Endothelial cell of umbilical vein (primary cell): ENCODE measurements around the gene SHKBP1. TPM values are rescaled to one million over a fixed set of nuclear protein-coding genes. Genes with fewer than 3 reads are reported as not detected.

Source experiments
- BruUV-seq: library from RNA; stranded (reverse); fragments of 400-500 nt; replicated peaks from 2 replicates; lab custom pipeline; 2021; lab: Mats Ljungman, UMichigan
- CTCF ChIA-PET: fragments of 300-600, 350-600 bp; sonication (Branson Sonifier 250); formaldehyde crosslinking; loops from one replicate; lab custom pipeline; 2021; ENCODE audit warnings: antibody characterized with exemption, inconsistent platforms; lab: Charles Lee
- POLR2A ChIA-PET: fragments of 300-600, 350-600 bp; sonication (Branson Sonifier 250); formaldehyde crosslinking; loops from one replicate; lab custom pipeline; 2021; ENCODE audit warnings: antibody characterized with exemption, inconsistent platforms; lab: Charles Lee
- DNase-seq: peaks from one replicate; pipeline ENCODE4 v3.0.0-alpha.2; 2011; ENCODE audit warnings: low read depth, low spot score
- FAIRE-seq: peaks from 2 replicates; lab custom pipeline; 2011; peaks lifted over from hg19 to GRCh38; lab: Jason Lieb, UNC
- H2AFZ ChIP-seq: 2 replicates; pipeline ENCODE4 v1.6.0; 2012; ENCODE audit warnings: low read depth, low read length, control low read depth, inconsistent platforms
- H3K27ac ChIP-seq: 2 replicates; pipeline ENCODE4 v1.5.1; 2011; ENCODE audit warnings: low read depth, mild to moderate bottlenecking, control low read depth, low read length, moderate library complexity; ENCODE audit not compliant: insufficient read depth
- H3K27me3 ChIP-seq, 2 experiments: 2 replicates each; pipeline versions ENCODE4 v1.6.0 to v1.6.1; 2011; ENCODE audit warnings: low read length in 2 of 2, mixed read lengths in 1 of 2; ENCODE audit not compliant: control insufficient read depth in 2 of 2, insufficient read depth in 2 of 2
- H3K36me3 ChIP-seq, 2 experiments: 2 replicates in 1 of 2; 3 replicates in 1 of 2; pipeline ENCODE4 v1.5.1; 2011; ENCODE audit warnings: low read length in 2 of 2, mild to moderate bottlenecking in 1 of 2, moderate library complexity in 1 of 2; ENCODE audit not compliant: control insufficient read depth in 2 of 2, insufficient read depth in 2 of 2; ENCODE audit errors: extremely low read depth in 1 of 2
- H3K4me1 ChIP-seq: 3 replicates; pipeline ENCODE4 v1.5.1; 2011; ENCODE audit warnings: mild to moderate bottlenecking, low read length; ENCODE audit not compliant: control insufficient read depth, insufficient read depth; ENCODE audit errors: extremely low read depth
- H3K4me2 ChIP-seq: 2 replicates; pipeline ENCODE4 v1.6.1; 2011; ENCODE audit warnings: low read length, control low read depth, mixed read lengths; ENCODE audit not compliant: insufficient read depth
- H3K4me3 ChIP-seq, 3 experiments: fragments of 200-600 bp in 1 of 3; sonication (generic), shearing (Covaris generic) in 1 of 3; replicated peaks in 1 of 3; 2 replicates each; pipeline ENCODE4 v1.5.1; 2011 to 2016; ENCODE audit warnings: control low read depth in 3 of 3, low read length in 3 of 3, mild to moderate bottlenecking in 2 of 3, inconsistent platforms in 1 of 3, low read depth in 1 of 3, moderate library complexity in 1 of 3; ENCODE audit not compliant: insufficient read depth in 1 of 3
- H3K79me2 ChIP-seq: 2 replicates; pipeline ENCODE4 v1.6.0; 2012; ENCODE audit warnings: low read length, inconsistent platforms; ENCODE audit not compliant: control insufficient read depth, insufficient read depth
- H3K9ac ChIP-seq: replicated peaks from 2 replicates; pipeline ENCODE3; 2011; ENCODE audit warnings: low read length, control low read depth; ENCODE audit not compliant: insufficient read depth; ENCODE audit errors: extremely low read depth
- H3K9me1 ChIP-seq: replicated peaks from 3 replicates; pipeline ENCODE4 v1.6.0; 2011; ENCODE audit warnings: mild to moderate bottlenecking, low read length; ENCODE audit not compliant: control insufficient read depth, insufficient read depth; ENCODE audit errors: extremely low read depth
- H3K9me3 ChIP-seq: replicated peaks from 2 replicates; pipeline ENCODE4 v1.5.1; 2012; ENCODE audit warnings: low read length, inconsistent platforms; ENCODE audit not compliant: control insufficient read depth, insufficient read depth
- H4K20me1 ChIP-seq: replicated peaks from 2 replicates; pipeline ENCODE3; 2011; ENCODE audit warnings: mild to moderate bottlenecking, low read length; ENCODE audit not compliant: control insufficient read depth, insufficient read depth; ENCODE audit errors: extremely low read depth
- EZH2 ChIP-seq: IDR thresholded peaks from 2 replicates; pipeline ENCODE4 v1.6.1; 2012; ENCODE audit warnings: borderline replicate concordance, low read depth, mild to moderate bottlenecking, moderate library complexity, low read length, inconsistent platforms; ENCODE audit not compliant: severe bottlenecking
- FOS ChIP-seq: IDR thresholded peaks from 2 replicates; pipeline ENCODE4 v1.6.1; 2011; ENCODE audit warnings: mild to moderate bottlenecking, low read length, moderate library complexity, borderline replicate concordance; ENCODE audit not compliant: insufficient read depth
- MYC ChIP-seq: IDR thresholded peaks from one replicate; pipeline ENCODE4 v1.6.1; 2011; ENCODE audit warnings: mild to moderate bottlenecking, low read depth, low read length
- dilution Hi-C: fragments of 300-500 bp; cut with MboI; formaldehyde crosslinking; loops from one replicate; pipeline ENCODE4 v1.15.0; 2019; ENCODE audit warnings: low sequenced_read_pairs; ENCODE audit not compliant: extremely low pct_ligation_motif_present
- intact Hi-C: fragments of 100-400 bp; cut with micrococcal nuclease; formaldehyde crosslinking; loops from one replicate; pipeline ENCODE4 v1.10.0; 2022
- polyA plus RNA-seq, 4 experiments: library from polyadenylated mRNA; depleted of rRNA in 3 of 4; stranded (reverse) in 3 of 4; unstranded in 1 of 4; fragments of >200 nt; gene quantifications; 2 replicates each; pipeline versions ENCODE4 v1.2.1 to v1.2.3, GENCODE V29; 2011 to 2012; ENCODE audit warnings: missing spikeins in 1 of 4
- total RNA-seq: library from RNA; stranded (reverse); gene quantifications from 2 replicates; pipeline ENCODE4 v1.2.3, GENCODE V29; 2021
- TF ChIP-seq, protein P1 (sequence below), 2 donors: IDR thresholded peaks; 1 replicate in 1 of 2; 2 replicates in 1 of 2; pipeline ENCODE4 v1.5.1; 2011; ENCODE audit warnings: low read length in 2 of 2, mild to moderate bottlenecking in 2 of 2, moderate library complexity in 2 of 2, control low read depth in 1 of 2, inconsistent platforms in 1 of 2, low read depth in 1 of 2; ENCODE audit not compliant: insufficient read depth in 1 of 2; ENCODE audit errors: extremely low read depth in 1 of 2

The SHKBP1 gene
- total and polyA plus RNA-seq, 2 donors (not counting 3 experiments of a cell fraction or from before 2014, with no cell fraction given): 106 to 113 TPM

DNA sequence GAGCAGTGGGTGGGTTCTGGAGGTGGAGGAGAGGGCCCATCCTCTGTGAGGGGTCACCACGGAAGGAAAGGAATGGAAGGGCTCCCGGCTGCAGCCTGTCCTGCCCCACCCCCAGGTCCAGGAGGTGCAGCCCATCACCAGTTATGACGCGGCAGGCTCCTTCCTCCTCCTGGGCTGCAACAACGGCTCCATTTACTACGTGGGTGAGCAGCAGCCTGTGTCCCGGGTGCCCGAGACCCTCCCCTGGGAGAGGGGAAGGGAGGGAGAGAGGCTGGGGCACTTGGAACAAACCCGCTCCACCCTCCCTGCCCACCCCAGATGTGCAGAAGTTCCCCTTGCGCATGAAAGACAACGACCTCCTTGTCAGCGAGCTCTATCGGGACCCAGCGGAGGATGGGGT, 6.6 kb downstream of the SHKBP1 start:
- FAIRE-seq (no peak), DNase-seq (no peak)
- Histone ChIP-seq H3K36me3 (peaks cover 9 to 17% of the 10 kb centered on the region in 2 experiments), H3K4me2 (no peak overlapping the region), H2AFZ (no peak overlapping the region), H3K4me1 (peaks cover 15% of the 10 kb centered on the region), H3K9me3 (no peaks in the 10 kb centered on the region), H4K20me1 (no peaks in the 10 kb centered on the region), H3K27ac (no peak overlapping the region), H3K79me2 (no peaks in the 10 kb centered on the region), H3K27me3 (no peaks in the 10 kb centered on the region), H3K4me3 (no peak overlapping the region), H3K9me1 (no peaks in the 10 kb centered on the region), H3K9ac (no peak overlapping the region)
- BruUV-seq: no TSS peak
- intact Hi-C loops (no loop called here), dilution Hi-C loops (no loop called here)
- TF ChIP-seq EZH2 (no peak), MYC (no peak)
- POLR2A ChIA-PET: no interaction called here
- CTCF ChIA-PET: interaction anchor here (0.6 kb wide), 1 partner anchor 19 kb away, joined by 3 read pairs; no protein-coding TSS in a partner anchor

GRCh38 chr19:40584007-40584406, 7.3 kb downstream of the SHKBP1 start:
- no peak overlapping the region for H3K27ac ChIP-seq
- CTCF ChIA-PET: interaction anchor here (0.6 kb wide), 1 partner anchor 19 kb away, joined by 3 read pairs; no protein-coding TSS in a partner anchor
- no peak overlapping the region for H3K9ac ChIP-seq
- H3K4me3 ChIP-seq: no peak overlapping the region
- H3K36me3 ChIP-seq: peaks cover 9 to 17% of the 10 kb centered on the region in 2 experiments
- no peak for FAIRE-seq
- BruUV-seq: no TSS peak
- intact Hi-C loops (no loop called here), dilution Hi-C loops (no loop called here)
- H3K27me3 ChIP-seq: no peaks in the 10 kb centered on the region
- POLR2A ChIA-PET: no interaction called here
- H4K20me1 ChIP-seq: no peaks in the 10 kb centered on the region
- TF ChIP-seq FOS: no peak
- TF ChIP-seq, protein P1, sequence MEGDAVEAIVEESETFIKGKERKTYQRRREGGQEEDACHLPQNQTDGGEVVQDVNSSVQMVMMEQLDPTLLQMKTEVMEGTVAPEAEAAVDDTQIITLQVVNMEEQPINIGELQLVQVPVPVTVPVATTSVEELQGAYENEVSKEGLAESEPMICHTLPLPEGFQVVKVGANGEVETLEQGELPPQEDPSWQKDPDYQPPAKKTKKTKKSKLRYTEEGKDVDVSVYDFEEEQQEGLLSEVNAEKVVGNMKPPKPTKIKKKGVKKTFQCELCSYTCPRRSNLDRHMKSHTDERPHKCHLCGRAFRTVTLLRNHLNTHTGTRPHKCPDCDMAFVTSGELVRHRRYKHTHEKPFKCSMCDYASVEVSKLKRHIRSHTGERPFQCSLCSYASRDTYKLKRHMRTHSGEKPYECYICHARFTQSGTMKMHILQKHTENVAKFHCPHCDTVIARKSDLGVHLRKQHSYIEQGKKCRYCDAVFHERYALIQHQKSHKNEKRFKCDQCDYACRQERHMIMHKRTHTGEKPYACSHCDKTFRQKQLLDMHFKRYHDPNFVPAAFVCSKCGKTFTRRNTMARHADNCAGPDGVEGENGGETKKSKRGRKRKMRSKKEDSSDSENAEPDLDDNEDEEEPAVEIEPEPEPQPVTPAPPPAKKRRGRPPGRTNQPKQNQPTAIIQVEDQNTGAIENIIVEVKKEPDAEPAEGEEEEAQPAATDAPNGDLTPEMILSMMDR (IDR thresholded peaks at IDR 0.05; ENCODE audit: extremely low read depth in 1 of 2, insufficient read depth in 1 of 2, low read depth in 1 of 2, low read length in 2 of 2): peak; percentile 16 to 35
- no peaks in the 10 kb centered on the region for H3K9me1 ChIP-seq
- peaks cover 20% of the 10 kb centered on the region for H3K4me1 ChIP-seq
- H2AFZ ChIP-seq: no peak overlapping the region
- no peak for DNase-seq
- no peaks in the 10 kb centered on the region for H3K9me3 ChIP-seq
- no peaks in the 10 kb centered on the region for H3K79me2 ChIP-seq
- no peak overlapping the region for H3K4me2 ChIP-seq
